WTC11 (cell line): ENCODE data around the gene CCDC28B. TPM values are rescaled to one million over a fixed set of nuclear protein-coding genes. Genes with fewer than 3 reads are reported as not detected.
A peak's percentile ranks its signal among the peaks of the same experiment; 100 is the strongest.

ENCODE experiments used
- ATAC-seq: fragments of 200-7000 bp; cut with Tn5 transposase; 2 replicates; pipeline ENCODE4 v1.10.0; 2021; ENCODE audit warnings: mild to moderate bottlenecking, moderate library complexity
- CTCF ChIA-PET: fragments of 300-600 bp; sonication (Branson Sonifier 250); formaldehyde crosslinking; loops from one replicate; lab custom pipeline; 2021; ENCODE audit warnings: antibody characterized with exemption; lab: Charles Lee
- POLR2A ChIA-PET: fragments of 350-600 bp; sonication (Branson Sonifier 250); formaldehyde crosslinking; loops from one replicate; lab custom pipeline; 2021; ENCODE audit warnings: antibody characterized with exemption; lab: Charles Lee
- DNase-seq: peaks from one replicate; pipeline ENCODE4 v3.0.0; 2021; ENCODE audit warnings: low spot score
- H3K27ac Mint-ChIP-seq: 2 replicates; pipeline ENCODE4 v1.8.0; 2021; ENCODE audit warnings: mixed read lengths
- H3K27me3 Mint-ChIP-seq: 2 replicates; pipeline ENCODE4 v1.8.0; 2021; ENCODE audit warnings: low read depth, mild to moderate bottlenecking, moderate library complexity, mixed read lengths
- H3K36me3 Mint-ChIP-seq: 2 replicates; pipeline ENCODE4 v1.8.0; 2021; ENCODE audit warnings: mixed read lengths
- H3K4me1 Mint-ChIP-seq: 2 replicates; pipeline ENCODE4 v1.8.0; 2022; ENCODE audit warnings: mixed read lengths
- H3K4me3 Mint-ChIP-seq: 2 replicates; pipeline ENCODE4 v1.8.0; 2021; ENCODE audit warnings: mild to moderate bottlenecking, moderate library complexity, mixed read lengths
- H3K9me3 Mint-ChIP-seq: 2 replicates; pipeline ENCODE4 v1.8.0; 2021; ENCODE audit warnings: mixed read lengths
- ATF3 ChIP-seq: sonication (generic); formaldehyde crosslinking; conservative IDR thresholded peaks from 2 replicates; pipeline ENCODE4 v1.8.1; 2022; ENCODE audit warnings: mild to moderate bottlenecking, missing genetic modification reagents
- CREM ChIP-seq: sonication (generic); formaldehyde crosslinking; IDR thresholded peaks from 2 replicates; pipeline ENCODE4 v1.8.1; 2022; ENCODE audit warnings: mild to moderate bottlenecking, missing genetic modification reagents, moderate library complexity
- EMX1 ChIP-seq: fragments of 250-450 bp; sonication (Bioruptor Pico); IDR thresholded peaks from 2 replicates; pipeline ENCODE4 v1.8.0; 2021; ENCODE audit warnings: mild to moderate bottlenecking
- FOXP4 ChIP-seq: sonication (generic); formaldehyde crosslinking; IDR thresholded peaks from 2 replicates; pipeline ENCODE4 v1.8.0; 2022; ENCODE audit warnings: mild to moderate bottlenecking, missing genetic modification reagents
- GABPB1 ChIP-seq: sonication (generic); formaldehyde crosslinking; IDR thresholded peaks from 2 replicates; pipeline ENCODE4 v1.8.1; 2023; ENCODE audit warnings: mild to moderate bottlenecking, missing genetic modification reagents
- GRHL2 ChIP-seq: fragments of 250-450 bp; sonication (Bioruptor Pico); IDR thresholded peaks from 2 replicates; pipeline ENCODE4 v1.8.0; 2022; ENCODE audit warnings: mild to moderate bottlenecking, moderate library complexity; ENCODE audit not compliant: insufficient replicate concordance, severe bottlenecking
- IRF2 ChIP-seq: sonication (generic); formaldehyde crosslinking; IDR thresholded peaks from 2 replicates; pipeline ENCODE4 v1.8.0; 2022; ENCODE audit warnings: low read depth, missing genetic modification reagents, borderline replicate concordance
- MAX ChIP-seq: sonication (generic); formaldehyde crosslinking; IDR thresholded peaks from 2 replicates; pipeline ENCODE4 v1.8.0; 2022; ENCODE audit warnings: mild to moderate bottlenecking, missing genetic modification reagents
- NFE2L1 ChIP-seq: sonication (generic); formaldehyde crosslinking; IDR thresholded peaks from 2 replicates; pipeline ENCODE4 v1.8.1; 2023; ENCODE audit warnings: missing genetic modification reagents
- RELA ChIP-seq: sonication (generic); formaldehyde crosslinking; IDR thresholded peaks from 2 replicates; pipeline ENCODE4 v1.8.1; 2022; ENCODE audit warnings: missing genetic modification reagents, mild to moderate bottlenecking, borderline replicate concordance
- RORB ChIP-seq: fragments of 250-450 bp; sonication (Bioruptor Pico); IDR thresholded peaks from 2 replicates; pipeline ENCODE4 v1.9.0; 2021; ENCODE audit warnings: mild to moderate bottlenecking
- ZMAT4 ChIP-seq: fragments of 250-450 bp; sonication (Bioruptor Pico); IDR thresholded peaks from 2 replicates; pipeline ENCODE4 v1.9.0; 2021; ENCODE audit warnings: mild to moderate bottlenecking
- ZNF121 ChIP-seq: sonication (generic); formaldehyde crosslinking; IDR thresholded peaks from 2 replicates; pipeline ENCODE4 v1.8.0; 2023; ENCODE audit warnings: missing genetic modification reagents
- total RNA-seq: library from RNA; stranded (reverse); gene quantifications from 3 replicates; pipeline ENCODE4 v1.2.3, GENCODE V29; 2021
- TF ChIP-seq, protein P1 (sequence below): sonication (generic); formaldehyde crosslinking; IDR thresholded peaks from 2 replicates; pipeline ENCODE4 v1.8.0; 2023; ENCODE audit warnings: mild to moderate bottlenecking, missing genetic modification reagents

CCDC28B gene
- total RNA-seq, 1 experiment from 2014 or later, result 34.4 TPM

- TF ChIP-seq ZMAT4 (CRISPR knock-in tag), result no peak
- TF ChIP-seq, protein P1, sequence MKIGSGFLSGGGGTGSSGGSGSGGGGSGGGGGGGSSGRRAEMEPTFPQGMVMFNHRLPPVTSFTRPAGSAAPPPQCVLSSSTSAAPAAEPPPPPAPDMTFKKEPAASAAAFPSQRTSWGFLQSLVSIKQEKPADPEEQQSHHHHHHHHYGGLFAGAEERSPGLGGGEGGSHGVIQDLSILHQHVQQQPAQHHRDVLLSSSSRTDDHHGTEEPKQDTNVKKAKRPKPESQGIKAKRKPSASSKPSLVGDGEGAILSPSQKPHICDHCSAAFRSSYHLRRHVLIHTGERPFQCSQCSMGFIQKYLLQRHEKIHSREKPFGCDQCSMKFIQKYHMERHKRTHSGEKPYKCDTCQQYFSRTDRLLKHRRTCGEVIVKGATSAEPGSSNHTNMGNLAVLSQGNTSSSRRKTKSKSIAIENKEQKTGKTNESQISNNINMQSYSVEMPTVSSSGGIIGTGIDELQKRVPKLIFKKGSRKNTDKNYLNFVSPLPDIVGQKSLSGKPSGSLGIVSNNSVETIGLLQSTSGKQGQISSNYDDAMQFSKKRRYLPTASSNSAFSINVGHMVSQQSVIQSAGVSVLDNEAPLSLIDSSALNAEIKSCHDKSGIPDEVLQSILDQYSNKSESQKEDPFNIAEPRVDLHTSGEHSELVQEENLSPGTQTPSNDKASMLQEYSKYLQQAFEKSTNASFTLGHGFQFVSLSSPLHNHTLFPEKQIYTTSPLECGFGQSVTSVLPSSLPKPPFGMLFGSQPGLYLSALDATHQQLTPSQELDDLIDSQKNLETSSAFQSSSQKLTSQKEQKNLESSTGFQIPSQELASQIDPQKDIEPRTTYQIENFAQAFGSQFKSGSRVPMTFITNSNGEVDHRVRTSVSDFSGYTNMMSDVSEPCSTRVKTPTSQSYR (CRISPR knock-in tag), result peak; percentile 43
- TF ChIP-seq IRF2 (CRISPR knock-in tag), result no peak
- TF ChIP-seq MAX (CRISPR knock-in tag), result peak; percentile 59; the same call in 1 of the 2 replicates
- no peak for TF ChIP-seq RORB
- no peak for TF ChIP-seq RELA (CRISPR knock-in tag)
- TF ChIP-seq CREM, result no peak
- TF ChIP-seq ATF3 (CRISPR knock-in tag), result no peak
- no peak for TF ChIP-seq FOXP4 (CRISPR knock-in tag)
- TF ChIP-seq NFE2L1, result 0 out of 2 replicates have a peak, but pooled peaks have one; percentile 62
- TF ChIP-seq GABPB1 (CRISPR knock-in tag), result no peak
- peak; percentile 92 for TF ChIP-seq ZNF121 (CRISPR knock-in tag)
- no peak for TF ChIP-seq EMX1 (CRISPR knock-in tag)
Measured at GRCh38 chr1:32247983-32248889, 47.8 kb downstream of the CCDC28B start (continued).

GRCh38 chr1:32249831-32250525, 49.6 kb downstream of the CCDC28B start:
- peaks cover 40% of the 10 kb centered on the region for H3K4me1 Mint-ChIP-seq
- no peak for DNase-seq
- H3K9me3 Mint-ChIP-seq, result no peaks in the 10 kb centered on the region
- peak overlapping the region; percentile 24; the same call in 1 of the 2 replicates for H3K4me3 Mint-ChIP-seq
- peaks cover 4% of the 10 kb centered on the region for H3K27me3 Mint-ChIP-seq
- POLR2A ChIA-PET, result interaction anchor here (0.5 to 3.2 kb wide), 4 partner anchors 10 to 375 kb away, joined by 3 to 30 read pairs (median 10); no protein-coding TSS in a partner anchor
- no peaks in the 10 kb centered on the region for H3K36me3 Mint-ChIP-seq
- peak overlapping the region; percentile 70 for H3K27ac Mint-ChIP-seq
- CTCF ChIA-PET, result interaction anchor here (0.6 to 6.1 kb wide), 8 partner anchors 9 to 66 kb away, joined by 3 to 75 read pairs (median 14); partner anchors contain the start of genes EIF3I and TMEM234
- peak; percentile 48; the same call in 1 of the 2 replicates for TF ChIP-seq GABPB1 (CRISPR knock-in tag)
- TF ChIP-seq GRHL2 (CRISPR knock-in tag), result no peak
- ATAC-seq, result no peak
